PC-3 (cell line): ENCODE data around the gene TRIM25.

ENCODE experiments used
- EZH2 ChIP-seq: fragments of 300-600 bp; sonication (generic); IDR thresholded peaks from one replicate; pipeline ENCODE4 v1.6.1; 2017; ENCODE audit warnings: antibody characterized with exemption, mild to moderate bottlenecking, low read length; ENCODE audit not compliant: unreplicated experiment
- EZH2phosphoT487 ChIP-seq: fragments of 300-600 bp; sonication (generic); IDR thresholded peaks from 2 replicates; pipeline ENCODE4 v1.6.1; 2018; ENCODE audit warnings: mild to moderate bottlenecking, antibody characterized with exemption, low read length, borderline replicate concordance
- TF ChIP-seq, protein P1 (sequence below): fragments of 300-600 bp; sonication (generic); conservative IDR thresholded peaks from 2 replicates; pipeline ENCODE4 v1.5.1; 2017; ENCODE audit warnings: antibody characterized with exemption, low read depth, mild to moderate bottlenecking, low read length

GRCh38 chr17:56887105-56887504 is 26.7 kb downstream of the TRIM25 start:
- TF ChIP-seq, protein P1, sequence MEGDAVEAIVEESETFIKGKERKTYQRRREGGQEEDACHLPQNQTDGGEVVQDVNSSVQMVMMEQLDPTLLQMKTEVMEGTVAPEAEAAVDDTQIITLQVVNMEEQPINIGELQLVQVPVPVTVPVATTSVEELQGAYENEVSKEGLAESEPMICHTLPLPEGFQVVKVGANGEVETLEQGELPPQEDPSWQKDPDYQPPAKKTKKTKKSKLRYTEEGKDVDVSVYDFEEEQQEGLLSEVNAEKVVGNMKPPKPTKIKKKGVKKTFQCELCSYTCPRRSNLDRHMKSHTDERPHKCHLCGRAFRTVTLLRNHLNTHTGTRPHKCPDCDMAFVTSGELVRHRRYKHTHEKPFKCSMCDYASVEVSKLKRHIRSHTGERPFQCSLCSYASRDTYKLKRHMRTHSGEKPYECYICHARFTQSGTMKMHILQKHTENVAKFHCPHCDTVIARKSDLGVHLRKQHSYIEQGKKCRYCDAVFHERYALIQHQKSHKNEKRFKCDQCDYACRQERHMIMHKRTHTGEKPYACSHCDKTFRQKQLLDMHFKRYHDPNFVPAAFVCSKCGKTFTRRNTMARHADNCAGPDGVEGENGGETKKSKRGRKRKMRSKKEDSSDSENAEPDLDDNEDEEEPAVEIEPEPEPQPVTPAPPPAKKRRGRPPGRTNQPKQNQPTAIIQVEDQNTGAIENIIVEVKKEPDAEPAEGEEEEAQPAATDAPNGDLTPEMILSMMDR = no peak
- no peak for TF ChIP-seq EZH2phosphoT487
- TF ChIP-seq EZH2 = no peak
